ENCODE results near the gene NRL. TPM values are rescaled to one million over a fixed set of nuclear protein-coding genes. Genes with fewer than 3 reads are reported as not detected.
"Not testable (repeated sequence)": the region's sequence is repeated elsewhere in the genome, so short reads cannot be mapped to it uniquely, and the experiment has no call there.

NRL gene
- total RNA-seq, 1 experiment from 2014 or later = 1.6 TPM

DNA sequence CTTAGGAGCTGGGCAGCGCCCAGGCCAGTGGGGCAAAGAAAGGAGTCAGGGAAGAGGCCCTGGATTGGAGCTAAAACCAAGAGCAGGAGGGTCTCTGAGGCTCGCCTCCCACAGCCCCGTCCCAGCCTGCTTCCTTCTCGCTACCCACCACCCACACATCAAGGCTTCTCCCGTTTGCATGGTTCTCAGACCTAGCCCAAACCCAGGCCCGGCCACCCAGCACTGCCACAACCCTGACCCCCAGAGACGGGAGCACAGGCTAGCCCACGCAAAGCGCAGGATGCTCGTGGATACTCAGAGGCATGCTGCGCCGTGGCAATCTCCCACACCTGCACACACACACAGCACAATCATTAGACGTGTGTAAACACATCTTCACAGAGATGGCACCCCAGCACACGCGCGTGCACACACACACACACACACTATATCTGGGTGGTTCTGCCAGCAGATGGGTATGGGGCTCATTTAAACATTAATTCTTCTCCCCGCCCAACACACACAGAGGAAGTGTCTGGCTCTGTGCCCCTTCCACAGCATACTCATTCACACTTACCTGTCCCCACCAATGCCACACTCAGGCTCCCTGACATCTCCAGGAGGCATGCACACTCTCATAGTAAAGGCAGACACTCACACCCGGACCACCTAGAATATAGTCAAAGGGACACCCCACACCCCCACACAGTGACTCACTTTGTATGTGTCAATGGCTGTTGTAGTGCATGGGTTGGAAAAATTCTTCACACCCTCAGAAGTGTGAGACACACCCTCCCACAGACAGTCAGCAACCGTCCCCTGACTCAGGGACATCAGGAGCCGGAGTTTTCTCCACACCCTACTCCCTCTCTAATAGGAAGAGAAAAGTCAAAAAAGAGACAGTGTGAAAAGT, 61.8 kb downstream of the NRL start:
- DNase-seq (ENCODE audit: low spot score) = no peak

DNA sequence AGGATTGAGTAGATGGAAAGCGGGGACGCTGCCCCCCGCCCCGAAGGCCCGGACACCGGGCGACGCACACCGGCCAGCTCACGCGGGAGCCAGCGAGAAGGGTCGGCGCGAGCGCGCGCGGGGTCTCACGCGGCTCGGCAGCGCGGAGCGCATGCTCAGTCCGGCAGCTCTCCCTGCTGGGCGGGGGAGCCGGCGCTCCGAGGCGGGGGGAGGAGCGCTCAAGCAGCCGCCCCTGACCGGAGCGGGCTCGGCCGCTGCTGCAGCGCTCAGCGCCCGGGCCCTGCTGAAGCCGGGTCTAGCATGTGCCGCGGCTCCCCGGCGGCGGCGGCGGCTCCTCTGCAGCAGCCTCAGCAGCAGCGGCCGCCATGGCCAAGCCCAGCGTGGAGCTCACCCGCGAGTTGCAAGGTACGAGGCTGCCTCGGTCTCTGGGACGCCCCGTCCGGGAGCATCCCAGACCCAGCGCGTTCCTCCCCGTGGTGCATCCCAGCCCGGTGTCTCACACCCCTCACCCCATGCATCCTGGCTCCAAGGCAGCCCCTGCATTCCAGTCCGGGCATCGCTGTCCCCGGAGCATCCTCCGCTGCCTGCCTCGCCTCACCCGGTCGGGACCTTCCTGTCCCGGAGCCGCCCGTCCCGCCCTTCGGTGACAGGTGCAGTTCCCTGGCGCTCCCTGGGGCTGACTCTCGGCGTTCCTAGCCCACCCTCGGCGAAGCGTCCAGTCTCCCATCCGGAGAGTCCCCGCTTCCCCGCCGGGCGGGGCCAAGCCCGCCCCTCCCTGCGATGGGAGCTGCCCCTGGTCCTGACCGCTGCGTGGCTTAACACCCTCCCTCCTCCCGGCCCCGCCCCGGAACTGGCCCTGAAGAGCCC, 62.7 kb downstream of the NRL start, which contains the start of gene CARMIL3:
Gene CARMIL3, plus strand, starts transcription at position 221 of the 867 bp plus-strand sequence. Its CDS starts 145 bp downstream, at position 366.
- no peak for DNase-seq (ENCODE audit: low spot score)

DNA sequence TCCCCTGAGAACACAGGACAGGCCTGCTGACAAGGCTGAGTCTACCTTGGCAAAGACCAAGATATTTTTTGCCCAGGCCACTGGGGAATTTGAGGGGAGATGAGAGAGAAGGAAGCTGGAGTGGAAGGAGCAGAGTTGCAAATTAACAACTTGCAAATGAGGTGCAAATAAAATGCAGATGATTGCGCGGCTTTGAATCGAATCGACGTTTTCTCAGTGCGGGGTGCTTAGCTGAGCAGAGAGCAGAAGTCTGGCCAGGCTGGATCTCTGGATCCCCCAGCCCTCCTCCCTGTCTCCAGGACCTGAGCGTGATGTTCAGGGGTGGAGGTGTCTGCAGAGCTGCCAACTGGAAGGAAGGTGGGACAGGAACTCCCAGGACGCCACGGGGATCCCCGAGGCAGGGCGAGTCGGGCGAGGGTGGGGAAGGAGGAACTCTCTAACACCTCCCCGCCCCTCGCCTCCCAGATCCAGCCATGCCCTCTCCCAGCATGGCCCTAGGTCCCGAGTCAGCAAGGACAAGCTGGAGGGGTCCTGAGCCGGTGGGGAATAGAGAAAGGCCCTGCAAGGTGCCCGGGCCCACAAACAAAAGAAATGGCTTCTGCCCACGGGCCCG, 63.5 kb downstream of the NRL start:
- DNase-seq (ENCODE audit: low spot score) = no peak

DNA sequence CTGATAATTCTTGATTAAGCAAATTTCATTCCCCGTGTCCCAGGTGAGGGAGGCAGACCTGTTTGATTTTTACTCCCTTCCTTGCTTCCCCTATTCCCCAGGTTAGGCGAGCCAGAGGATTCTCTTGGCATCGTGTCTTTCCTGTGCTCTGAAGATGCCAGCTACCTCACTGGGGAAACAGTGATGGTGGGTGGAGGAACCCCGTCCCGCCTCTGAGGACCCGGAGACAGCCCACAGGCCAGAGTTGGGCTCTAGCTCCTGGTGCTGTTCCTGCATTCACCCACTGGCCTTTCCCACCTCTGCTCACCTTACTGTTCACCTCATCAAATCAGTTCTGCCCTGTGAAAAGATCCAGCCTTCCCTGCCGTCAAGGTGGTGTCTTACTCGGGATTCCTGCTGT, 64.0 kb downstream of the NRL start:
- not testable (repeated sequence) for DNase-seq (ENCODE audit: low spot score)

DNA sequence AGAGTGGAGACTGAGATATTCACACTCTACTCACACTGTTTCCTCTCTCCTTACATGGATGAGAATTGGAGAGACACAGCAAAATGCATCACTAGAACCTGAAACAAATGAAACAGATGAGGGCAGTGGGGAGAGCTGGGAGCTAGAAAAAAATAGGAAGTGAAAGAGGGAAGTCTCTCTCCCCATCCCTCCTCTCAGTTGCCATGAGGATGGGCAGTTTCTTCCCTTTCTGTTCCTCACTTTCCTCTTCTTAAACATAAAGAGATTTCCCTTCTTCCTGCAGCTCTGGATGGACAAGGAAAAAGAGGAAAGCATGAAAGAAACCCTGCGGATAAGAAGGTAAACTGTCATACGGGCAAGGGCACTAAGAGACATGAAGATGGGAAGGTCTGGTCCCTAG, 65.7 kb downstream of the NRL start:
- not testable (repeated sequence) for DNase-seq (ENCODE audit: low spot score)

DNA sequence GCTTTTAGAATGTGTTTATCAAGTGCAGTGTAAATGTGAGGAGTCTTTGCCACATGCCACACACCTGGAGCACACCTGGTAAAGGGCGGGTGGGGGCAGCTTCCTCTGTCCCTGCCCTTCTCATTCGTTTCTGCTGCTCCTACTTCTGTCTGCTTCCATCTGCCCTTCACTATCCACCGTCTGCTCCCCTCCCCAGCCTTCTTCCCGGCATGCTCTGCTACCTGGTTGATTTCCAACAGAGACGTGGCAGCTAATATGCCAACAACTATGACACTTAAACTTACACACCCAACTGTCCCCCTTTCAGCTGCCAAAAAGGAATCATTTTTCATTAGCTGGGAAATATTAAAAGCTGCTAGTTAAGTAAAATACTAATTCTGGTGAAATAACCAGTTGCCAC, 72.0 kb downstream of the NRL start:
- DNase-seq (ENCODE audit: low spot score) = no peak

DNA sequence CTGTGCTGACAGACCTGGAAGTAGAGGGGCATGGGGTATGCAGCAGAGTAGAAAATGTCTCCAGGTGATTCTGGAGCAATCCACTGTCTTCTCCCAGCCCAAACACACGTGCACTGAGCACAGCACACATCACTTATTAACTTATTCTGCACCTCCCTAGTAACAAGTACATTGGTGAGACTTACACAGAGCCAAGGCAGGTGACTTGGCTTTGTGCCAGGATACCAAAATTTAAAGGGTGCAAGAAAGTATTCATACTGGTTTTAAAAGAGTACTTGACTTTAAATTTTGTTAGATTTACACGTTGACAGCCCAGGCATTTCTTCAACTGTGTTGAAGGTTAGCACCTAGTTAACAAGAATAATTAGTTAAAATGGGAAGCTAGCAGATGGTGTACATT, 74.1 kb downstream of the NRL start:
- no peak for DNase-seq (ENCODE audit: low spot score)

DNA sequence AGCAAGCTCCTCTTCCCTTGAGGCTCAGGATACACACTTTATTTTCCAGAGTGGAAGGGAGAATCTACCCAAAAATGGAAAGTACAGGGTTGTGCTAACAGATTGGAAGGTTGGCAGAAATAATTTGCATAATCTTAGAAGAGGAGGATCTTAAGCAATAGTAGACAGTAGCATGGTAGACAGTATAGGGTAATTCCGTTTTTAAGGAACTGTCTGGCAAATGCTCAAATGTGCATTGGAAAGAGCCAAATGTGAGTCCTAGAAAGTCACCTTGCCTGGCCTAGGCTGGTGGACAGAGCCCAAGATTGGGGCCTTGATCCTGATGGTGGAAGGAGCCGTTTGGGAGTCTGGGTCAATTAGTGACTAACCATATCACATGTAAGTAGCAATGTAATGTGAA, 76.1 kb downstream of the NRL start:
- DNase-seq (ENCODE audit: low spot score) = no peak

DNA sequence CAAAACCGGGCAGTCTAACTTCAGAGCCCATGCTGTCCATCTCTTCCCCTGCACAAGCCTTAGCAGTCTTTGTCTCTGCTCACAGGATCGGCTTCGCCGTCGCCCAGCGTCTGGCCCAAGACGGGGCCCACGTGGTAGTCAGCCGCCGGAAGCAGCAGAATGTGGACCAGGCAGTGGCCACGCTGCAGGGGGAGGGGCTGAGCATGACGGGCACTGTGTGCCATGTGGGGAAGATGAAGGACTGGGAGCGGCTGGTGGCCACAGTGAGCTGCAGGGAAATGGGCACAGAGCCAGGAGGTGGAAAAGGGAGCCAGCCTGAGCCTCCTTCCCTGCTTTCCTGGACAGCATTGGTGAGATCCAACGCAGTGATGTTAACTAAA, 77.1 kb downstream of the NRL start:
- no peak for DNase-seq (ENCODE audit: low spot score)

DNA sequence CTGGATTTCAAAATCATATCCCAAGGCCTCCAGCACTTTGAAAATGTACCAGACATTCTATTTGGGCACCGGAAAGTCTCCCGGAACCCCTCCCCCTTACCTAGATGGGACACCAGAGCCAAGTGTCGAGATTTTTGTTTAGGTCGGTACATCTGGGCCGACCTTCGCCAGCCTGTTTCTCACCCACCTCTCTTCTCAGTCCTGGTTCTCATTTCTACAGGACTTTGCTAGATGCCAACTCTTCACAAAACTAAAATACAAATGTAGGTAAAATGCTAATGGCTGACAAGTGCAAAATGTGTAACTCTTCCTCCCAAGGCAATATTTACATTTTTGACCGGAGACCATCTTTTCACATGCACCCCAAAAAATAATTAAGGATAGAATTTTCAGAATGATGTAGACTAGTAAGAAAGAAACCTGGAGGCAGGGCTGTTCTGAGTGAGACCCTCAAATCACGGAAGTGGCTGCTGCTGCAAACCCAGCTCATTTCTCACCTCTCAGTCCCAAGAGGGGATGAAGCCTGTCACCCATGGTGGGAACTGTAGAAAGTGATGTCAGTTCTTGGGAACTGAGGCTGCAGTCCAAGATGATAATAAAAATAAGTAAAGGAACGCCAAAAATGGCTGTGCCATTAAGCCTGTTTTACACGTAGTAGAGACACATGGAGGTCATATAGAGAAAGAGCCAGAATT, 77.6 kb downstream of the NRL start:
- DNase-seq (ENCODE audit: low spot score) = not testable (repeated sequence)

DNA sequence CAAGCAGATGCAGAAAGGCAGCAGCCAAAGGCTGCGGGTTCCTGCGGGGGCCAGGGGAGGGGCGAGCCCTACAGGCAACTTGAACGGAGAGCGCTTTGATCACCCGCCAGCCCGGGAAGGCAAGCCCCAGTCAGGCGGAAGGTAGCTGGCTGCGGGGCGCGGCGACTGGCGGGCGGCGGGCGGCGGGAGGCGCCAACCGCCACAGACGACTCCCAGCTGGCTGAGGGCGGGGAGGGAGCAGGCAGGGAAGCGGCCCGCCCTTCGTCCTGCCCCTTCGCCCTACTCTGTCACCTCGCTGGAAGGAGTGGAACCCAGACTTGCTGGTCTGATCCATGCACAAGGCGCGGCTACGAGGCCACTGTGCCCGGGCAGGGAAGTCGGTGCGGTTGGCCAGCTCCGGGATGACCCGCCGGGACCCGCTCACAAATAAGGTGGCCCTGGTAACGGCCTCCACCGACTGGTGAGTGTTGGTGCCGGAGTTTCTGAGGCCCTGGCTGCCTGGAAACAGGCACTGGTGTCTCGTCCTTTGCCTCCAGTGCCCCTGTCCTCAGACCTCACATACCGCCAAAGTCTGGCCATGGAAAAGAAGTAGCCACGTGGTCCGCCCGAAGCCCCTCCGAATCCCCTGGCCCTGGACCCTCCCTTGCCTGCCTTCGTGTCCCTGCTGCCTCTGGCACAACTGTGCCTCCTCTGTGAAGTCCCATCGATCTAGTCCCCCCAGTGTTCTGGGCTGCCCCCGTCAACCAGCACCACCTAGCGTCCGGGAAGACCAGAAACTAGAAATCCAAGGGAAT, 78.4 kb downstream of the NRL start:
- peak; percentile 71 for DNase-seq (ENCODE audit: low spot score)

DNA sequence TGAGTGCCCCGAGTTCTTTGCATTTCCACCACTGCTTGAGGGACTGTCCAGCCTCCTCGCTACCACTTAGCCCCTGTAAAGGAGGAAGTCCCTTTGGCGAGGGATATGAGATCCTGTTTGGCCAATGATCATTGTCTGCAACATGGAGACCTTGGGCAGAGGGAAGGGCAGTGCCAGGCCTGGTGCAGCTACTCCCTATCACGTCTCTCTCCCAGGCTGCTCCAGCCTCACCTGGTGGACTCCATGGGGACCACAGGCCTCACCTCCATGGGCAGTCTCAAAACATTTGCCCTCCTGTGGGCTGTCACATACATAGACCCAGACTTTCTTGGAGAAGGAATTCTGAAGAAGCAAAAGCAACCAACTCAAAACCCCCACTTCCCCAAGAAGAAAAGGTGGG, 79.0 kb downstream of the NRL start:
- not testable (repeated sequence) for DNase-seq (ENCODE audit: low spot score)

DNA sequence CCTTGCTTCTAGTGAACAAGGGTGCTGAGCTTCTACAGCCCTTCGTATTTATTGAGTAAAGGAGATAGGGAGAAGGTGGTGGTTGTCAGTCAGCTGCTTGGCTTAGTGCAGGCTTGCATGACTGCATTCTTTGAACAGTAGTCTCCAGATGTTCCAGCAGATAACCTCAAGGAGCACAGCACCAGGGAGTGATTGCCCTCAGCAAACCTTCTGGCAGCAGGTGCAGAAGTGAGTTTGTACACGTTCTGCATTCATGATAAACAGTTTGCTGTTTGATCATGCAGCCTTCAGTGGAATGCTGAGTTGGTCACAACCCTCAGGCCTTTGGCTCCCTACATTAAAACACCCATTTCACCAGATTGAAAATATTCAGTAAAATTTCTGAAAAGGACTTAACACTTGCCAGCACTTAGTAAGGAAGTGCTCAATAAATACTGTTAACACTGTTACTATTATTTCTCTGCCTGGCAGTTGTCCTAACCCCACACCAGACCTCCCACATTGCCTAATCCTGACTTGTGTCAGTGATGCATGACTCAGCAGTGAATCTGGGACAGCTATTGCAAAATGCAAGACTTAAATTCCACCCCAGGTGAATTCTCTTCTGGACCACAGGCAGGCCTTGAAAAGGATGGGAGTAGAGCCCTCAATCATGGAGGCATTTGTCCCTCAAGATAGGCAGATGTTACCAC, 81.9 kb downstream of the NRL start:
- DNase-seq (ENCODE audit: low spot score) = peak; percentile 38

DNA sequence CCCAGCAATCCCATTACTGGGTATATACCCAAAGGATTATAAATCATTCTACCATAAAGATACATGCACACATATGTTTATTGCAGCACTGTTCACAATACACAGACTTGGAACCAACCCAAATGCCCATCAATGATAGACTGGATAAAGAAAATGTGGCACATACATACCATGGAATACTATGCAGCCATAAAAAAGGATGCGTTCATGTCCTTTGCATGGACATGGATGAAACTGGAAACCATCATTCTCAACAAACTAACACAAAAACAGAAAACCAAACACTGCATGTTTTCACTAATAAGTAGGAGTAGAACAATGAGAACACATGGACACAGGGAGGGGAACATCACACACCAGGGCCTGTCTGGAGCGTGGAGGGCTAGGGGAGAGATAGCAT, 83.4 kb downstream of the NRL start:
- DNase-seq (ENCODE audit: low spot score) = not testable (repeated sequence)

DNA sequence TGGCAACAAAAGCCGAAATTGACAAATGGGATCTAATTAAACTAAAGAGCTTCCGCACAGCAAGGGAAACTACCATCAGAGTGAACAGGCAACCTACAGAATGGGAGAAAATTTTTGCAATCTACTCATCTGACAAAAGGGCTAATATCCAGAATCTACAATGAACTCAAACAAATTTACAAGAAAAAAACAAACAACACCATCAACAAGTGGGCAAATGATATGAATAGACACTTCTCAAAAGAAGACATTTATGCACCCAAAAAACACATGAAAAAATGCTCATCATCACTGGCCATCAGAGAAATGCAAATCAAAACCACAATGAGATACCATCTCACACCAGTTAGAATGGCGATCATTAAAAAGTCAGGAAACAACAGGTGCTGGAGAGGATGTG, 85.1 kb downstream of the NRL start:
- DNase-seq (ENCODE audit: low spot score) = not testable (repeated sequence)

Other genes starting within 250 kb of the NRL start
- 28.8 and 40.5 TPM in 2 replicates for gene DHRS4, start 161.2 kb downstream of the NRL start, total RNA-seq (2014; rRNA removed; shearing (Covaris generic))
- 5.5 and 12.0 TPM in 2 replicates for gene DHRS4L2, start 126.0 kb downstream of the NRL start, total RNA-seq (2014; rRNA removed; shearing (Covaris generic))
- gene CARMIL3, start 62.9 kb downstream of the NRL start, total RNA-seq (2014; rRNA removed; shearing (Covaris generic)) = 0.14 TPM in 1 of 2 replicates, not detected in the other
- not detected in 2 replicates for gene CPNE6, start 43.4 kb downstream of the NRL start, total RNA-seq (2014; rRNA removed; shearing (Covaris generic))
- gene PCK2, start 20.6 kb downstream of the NRL start, total RNA-seq (2014; rRNA removed; shearing (Covaris generic)) = 14.3 and 16.0 TPM in 2 replicates
- gene DCAF11, start 172 bp downstream of the NRL start, total RNA-seq (2014; rRNA removed; shearing (Covaris generic)) = 53.4 and 78.4 TPM in 2 replicates
- not detected in 2 replicates for gene FITM1, start 15.7 kb upstream of the NRL start, total RNA-seq (2014; rRNA removed; shearing (Covaris generic))
- 584 and 638 TPM in 2 replicates for gene PSME1, start 21.2 kb upstream of the NRL start, total RNA-seq (2014; rRNA removed; shearing (Covaris generic))
- 26.7 and 38.1 TPM in 2 replicates for gene EMC9, start 26.6 kb upstream of the NRL start, total RNA-seq (2014; rRNA removed; shearing (Covaris generic))
- 346 and 383 TPM in 2 replicates for gene PSME2, start 31.7 kb upstream of the NRL start, total RNA-seq (2014; rRNA removed; shearing (Covaris generic))
- gene RNF31, start 32.5 kb upstream of the NRL start, total RNA-seq (2014; rRNA removed; shearing (Covaris generic)) = 44.3 and 107 TPM in 2 replicates
- gene IRF9, start 46.3 kb upstream of the NRL start, total RNA-seq (2014; rRNA removed; shearing (Covaris generic)) = 75.0 and 84.3 TPM in 2 replicates
- gene REC8, start 57.1 kb upstream of the NRL start, total RNA-seq (2014; rRNA removed; shearing (Covaris generic)) = 0.14 and 0.54 TPM in 2 replicates
- gene IPO4, start 73.9 kb upstream of the NRL start, total RNA-seq (2014; rRNA removed; shearing (Covaris generic)) = 42.7 and 49.3 TPM in 2 replicates
- gene TM9SF1, start 80.5 kb upstream of the NRL start, total RNA-seq (2014; rRNA removed; shearing (Covaris generic)) = 96.0 and 96.4 TPM in 2 replicates
- gene TSSK4, start 90.7 kb upstream of the NRL start, total RNA-seq (2014; rRNA removed; shearing (Covaris generic)) = not detected in 2 replicates
- 61.1 and 66.9 TPM in 2 replicates for gene CHMP4A, start 98.5 kb upstream of the NRL start, total RNA-seq (2014; rRNA removed; shearing (Covaris generic))
- 35.6 and 36.7 TPM in 2 replicates for gene MDP1, start 101.1 kb upstream of the NRL start, total RNA-seq (2014; rRNA removed; shearing (Covaris generic))
- 314 and 338 TPM in 2 replicates for gene NEDD8, start 117.4 kb upstream of the NRL start, total RNA-seq (2014; rRNA removed; shearing (Covaris generic))
- gene GMPR2, start 118.0 kb upstream of the NRL start, total RNA-seq (2014; rRNA removed; shearing (Covaris generic)) = 78.4 and 98.2 TPM in 2 replicates
- 52.2 and 52.3 TPM in 2 replicates for gene TINF2, start 127.7 kb upstream of the NRL start, total RNA-seq (2014; rRNA removed; shearing (Covaris generic))
- gene TGM1, start 148.2 kb upstream of the NRL start, total RNA-seq (2014; rRNA removed; shearing (Covaris generic)) = 0.12 and 0.74 TPM in 2 replicates
- gene RABGGTA, start 156.6 kb upstream of the NRL start, total RNA-seq (2014; rRNA removed; shearing (Covaris generic)) = 15.1 and 18.9 TPM in 2 replicates
- gene DHRS1, start 184.8 kb upstream of the NRL start, total RNA-seq (2014; rRNA removed; shearing (Covaris generic)) = 5.8 and 6.0 TPM in 2 replicates
- 5.7 and 6.3 TPM in 2 replicates for gene NOP9, start 184.9 kb upstream of the NRL start, total RNA-seq (2014; rRNA removed; shearing (Covaris generic))
- not detected in 2 replicates for gene CIDEB, start 193.0 kb upstream of the NRL start, total RNA-seq (2014; rRNA removed; shearing (Covaris generic))
- 0.33 and 0.45 TPM in 2 replicates for gene LTB4R2, start 195.2 kb upstream of the NRL start, total RNA-seq (2014; rRNA removed; shearing (Covaris generic))
- gene LTB4R, start 196.6 kb upstream of the NRL start, total RNA-seq (2014; rRNA removed; shearing (Covaris generic)) = 0.39 and 0.41 TPM in 2 replicates
- not detected in 2 replicates for gene ADCY4, start 220.1 kb upstream of the NRL start, total RNA-seq (2014; rRNA removed; shearing (Covaris generic))
- gene RIPK3, start 225.0 kb upstream of the NRL start, total RNA-seq (2014; rRNA removed; shearing (Covaris generic)) = not detected in 2 replicates

Data from H4 (cell line).